Activated CD4-positive, CD25-positive, alpha-beta regulatory T cell treated with anti-CD3 and anti-CD28 coated beads, Interleukin-2, amount 50 U/mL, for 16 hours (primary cell): ENCODE results near the gene PCDH9.

ENCODE experiments used
- DNase-seq: peaks from one replicate; pipeline ENCODE4 v3.0.0-alpha.2; 2020; ENCODE audit warnings: low read depth, low spot score

Gene PCDH9

DNA sequence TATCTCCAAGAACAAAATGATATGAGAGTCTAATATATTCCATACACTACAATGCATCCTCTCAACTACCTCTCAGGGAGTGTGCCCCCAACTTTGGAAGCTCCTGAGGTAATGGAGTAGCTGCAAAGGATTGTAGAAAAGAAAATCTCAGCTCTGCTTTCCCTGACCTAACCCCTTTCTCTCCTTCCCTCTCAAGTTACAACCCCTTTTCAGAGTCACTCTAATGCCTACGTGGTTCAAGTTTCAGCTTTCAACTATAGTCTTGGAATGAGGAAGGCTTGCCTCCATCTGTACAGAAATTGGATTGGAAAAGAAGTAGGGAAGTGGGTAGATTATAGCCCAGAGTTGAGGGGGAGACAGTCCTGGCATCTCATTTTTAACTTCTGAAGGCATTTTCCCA, 256.0 kb downstream of the PCDH9 start:
- DNase-seq: no peak

DNA sequence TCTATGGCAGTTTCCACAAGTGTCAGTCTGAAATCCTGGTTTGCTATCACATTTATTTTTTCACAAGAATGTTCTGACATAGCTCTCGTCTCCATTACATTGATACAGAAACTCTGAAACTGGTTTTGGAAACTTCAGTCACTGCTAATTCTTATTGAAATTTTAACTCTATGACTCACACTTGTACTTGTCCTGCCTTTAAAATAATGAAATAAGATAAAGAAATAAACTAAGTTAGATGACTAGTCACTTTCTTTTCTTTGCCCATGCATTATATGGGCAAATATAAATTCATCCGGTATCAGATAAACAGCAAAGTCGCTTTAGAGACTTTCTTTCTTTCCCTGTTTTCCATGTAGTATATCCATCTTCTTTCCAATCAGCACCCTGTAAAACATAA, 257.5 kb downstream of the PCDH9 start:
- DNase-seq: no peak

DNA sequence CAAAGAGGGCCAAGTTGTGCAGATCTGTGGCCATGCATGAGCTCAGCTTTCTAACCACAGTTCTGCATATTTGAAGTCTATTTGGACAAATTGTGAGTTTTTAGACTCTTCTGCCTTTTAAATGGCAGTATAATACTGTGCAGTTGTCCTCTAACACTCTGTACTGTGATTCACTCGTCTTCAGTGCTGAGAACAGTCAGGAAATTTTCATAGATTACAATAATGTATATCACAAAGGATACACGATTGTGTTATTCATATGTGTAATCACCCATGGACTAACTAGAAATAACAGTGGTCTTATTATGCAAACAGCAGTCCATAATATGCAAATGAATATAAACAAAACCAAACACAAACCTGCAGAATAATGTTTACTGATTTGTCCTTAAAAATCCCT, 259.1 kb downstream of the PCDH9 start:
- DNase-seq: no peak

DNA sequence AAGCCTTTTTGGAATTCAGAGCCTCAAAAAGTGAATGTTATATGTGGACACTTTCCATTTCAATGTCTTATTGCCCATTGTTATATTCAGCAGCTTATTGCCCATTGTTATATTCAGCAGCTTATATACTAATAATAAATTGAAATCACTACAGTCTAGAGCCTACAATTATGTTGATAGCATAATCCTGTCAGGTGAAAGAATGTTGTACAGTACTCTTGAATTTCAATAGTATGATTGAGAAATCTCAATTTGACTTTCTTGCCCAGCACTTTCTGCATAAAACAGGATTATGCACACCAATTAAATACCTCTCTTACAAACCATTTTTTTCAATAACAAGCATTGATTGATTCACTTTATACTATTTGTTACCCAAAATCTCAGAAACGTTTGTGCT, 260.8 kb downstream of the PCDH9 start:
- no peak for DNase-seq

DNA sequence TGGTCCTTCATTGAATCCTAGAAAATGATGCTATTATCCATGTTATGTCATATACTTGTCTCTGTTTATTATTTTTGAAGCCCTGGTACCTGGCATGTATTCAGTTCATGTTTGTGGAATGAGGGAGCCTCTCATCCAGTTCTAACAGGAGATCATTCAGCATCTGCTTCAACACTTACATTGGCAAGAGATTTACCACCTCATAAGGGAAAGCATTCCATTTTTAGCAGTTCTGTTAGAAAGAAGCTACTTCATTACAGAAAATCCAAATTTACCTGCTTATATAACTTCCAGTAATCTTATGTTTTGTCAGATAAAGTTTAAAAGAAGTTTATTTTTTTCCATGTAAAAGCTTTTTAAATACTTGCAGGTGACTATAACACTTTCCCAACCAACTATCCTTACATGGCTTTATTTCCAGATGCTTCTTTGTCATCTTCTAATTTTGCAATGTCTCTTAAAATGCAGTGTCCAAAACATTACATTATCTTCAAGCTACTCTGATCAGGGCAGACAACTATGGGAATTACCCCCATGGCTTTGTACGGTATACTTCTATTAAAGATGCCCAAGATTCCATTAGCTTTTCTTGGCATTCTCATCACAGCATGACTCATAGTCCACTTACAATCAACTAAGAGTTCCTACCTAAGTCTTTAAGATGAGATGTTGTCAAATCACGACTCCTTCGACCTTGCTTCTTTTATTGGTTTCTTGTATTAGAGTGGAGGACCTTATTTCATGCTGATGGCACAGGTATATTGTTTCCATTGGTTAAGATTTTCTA, 262.1 kb downstream of the PCDH9 start:
- no peak for DNase-seq

DNA sequence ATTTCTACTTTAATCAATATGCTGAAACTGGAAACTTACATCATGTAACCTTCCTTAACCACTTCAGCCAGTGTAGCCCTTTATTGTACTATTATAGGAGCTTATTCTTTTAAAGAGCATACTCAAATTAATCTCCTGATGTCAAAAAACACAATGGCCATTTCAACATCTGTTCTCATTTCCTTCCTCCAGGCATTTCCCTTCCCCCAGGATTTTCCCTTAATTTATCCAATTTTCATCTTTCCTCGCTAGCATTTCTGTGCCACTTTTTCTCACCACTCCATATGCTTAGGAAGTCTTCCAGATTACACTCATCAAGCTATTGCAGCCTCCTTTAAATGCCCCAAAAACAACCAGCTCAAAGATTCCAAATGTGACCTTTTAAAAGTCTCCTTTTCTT, 265.0 kb downstream of the PCDH9 start:
- DNase-seq: no peak

DNA sequence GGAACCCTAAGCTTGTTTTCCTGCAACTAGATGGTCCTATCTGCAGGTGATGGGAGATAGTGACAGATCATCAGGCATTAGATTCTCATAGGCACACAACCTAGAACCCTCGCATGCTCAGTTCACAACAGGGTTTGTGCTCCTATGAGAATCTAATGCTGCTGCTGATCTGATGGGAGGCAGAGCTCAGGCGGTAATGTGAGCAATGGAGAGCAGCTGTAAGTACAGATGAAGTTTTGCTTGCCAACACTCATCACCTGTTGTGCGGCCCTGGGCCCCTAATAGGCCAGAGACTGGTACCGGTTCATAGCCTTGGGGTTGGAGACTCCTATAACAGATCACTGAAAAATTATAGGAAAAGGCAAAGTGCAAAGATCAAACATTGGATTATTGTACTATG, 267.2 kb downstream of the PCDH9 start:
- DNase-seq: no peak

DNA sequence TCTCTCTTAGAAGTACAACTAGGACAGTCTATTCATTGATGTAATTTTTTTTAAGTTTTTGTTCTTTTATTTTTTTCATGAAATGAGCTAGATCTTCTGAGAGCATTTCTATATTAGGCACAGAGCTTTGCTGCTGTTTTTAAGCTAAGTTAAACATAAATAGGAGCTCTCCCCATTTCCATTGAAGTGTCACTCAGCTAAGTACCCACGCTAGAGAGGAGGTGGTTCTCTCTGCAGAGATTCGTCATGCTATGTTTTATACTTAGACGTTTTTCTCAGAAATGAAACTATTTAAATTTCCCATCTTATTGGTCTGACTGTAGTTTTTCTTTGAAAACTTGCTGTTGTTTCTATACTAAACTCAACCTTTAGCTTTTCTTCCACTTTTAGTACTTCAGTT, 271.5 kb downstream of the PCDH9 start:
- DNase-seq: no peak

DNA sequence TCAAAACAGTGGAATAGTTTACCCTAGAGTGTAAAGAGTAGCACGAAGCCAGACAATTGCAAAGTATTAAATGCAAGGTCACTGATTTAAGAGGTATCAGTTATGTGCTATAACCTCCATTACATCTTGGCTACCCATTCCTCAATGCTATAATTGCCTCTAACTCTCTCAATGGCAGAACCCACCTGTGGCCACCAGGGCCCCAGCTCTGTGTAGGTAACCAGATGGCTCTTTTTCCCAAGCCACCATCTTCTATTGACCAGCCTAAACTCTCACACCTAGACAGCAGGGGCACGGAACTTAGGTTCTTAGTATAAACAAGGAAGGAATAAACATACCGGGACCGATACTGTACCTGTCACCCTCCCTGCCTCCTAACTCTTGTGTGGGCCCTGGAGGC, 277.6 kb downstream of the PCDH9 start:
- no peak for DNase-seq

DNA sequence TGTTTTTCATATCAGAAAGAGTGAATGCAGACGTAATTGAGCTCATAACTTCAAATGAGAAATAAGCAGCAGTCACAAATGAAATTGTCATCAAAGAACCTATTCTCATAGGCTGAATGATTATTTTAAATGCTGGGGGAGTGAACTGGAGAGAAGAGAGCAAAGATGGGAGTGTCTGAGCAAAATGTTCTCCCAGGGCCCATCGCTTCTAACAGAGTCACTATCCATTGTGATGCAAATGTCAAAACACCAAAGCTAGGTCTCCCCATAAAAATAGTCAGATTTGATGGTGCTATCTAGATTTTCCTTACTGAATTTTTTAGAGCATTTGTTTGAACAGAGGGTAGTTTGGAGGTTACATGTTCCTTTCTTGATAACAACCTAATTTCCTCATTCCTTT, 278.7 kb downstream of the PCDH9 start:
- DNase-seq: no peak

DNA sequence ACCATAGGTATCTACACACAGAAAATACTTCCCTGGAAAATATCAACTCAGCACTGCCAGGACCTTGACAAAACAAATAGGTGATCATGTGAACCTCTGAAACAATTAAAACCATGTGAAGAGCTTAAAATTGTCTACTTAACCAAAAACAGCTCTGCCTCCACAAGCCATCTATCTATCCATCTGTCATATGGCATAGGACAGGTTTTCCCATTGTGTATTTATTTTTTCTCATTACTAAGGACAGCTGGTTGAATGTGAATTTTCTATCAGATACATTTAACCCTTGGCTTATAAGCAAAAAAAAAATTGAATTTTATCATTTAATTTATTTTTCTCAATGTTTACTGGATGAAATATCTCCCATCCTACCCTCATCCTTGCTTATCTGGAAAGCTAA, 279.5 kb downstream of the PCDH9 start:
- DNase-seq: no peak

DNA sequence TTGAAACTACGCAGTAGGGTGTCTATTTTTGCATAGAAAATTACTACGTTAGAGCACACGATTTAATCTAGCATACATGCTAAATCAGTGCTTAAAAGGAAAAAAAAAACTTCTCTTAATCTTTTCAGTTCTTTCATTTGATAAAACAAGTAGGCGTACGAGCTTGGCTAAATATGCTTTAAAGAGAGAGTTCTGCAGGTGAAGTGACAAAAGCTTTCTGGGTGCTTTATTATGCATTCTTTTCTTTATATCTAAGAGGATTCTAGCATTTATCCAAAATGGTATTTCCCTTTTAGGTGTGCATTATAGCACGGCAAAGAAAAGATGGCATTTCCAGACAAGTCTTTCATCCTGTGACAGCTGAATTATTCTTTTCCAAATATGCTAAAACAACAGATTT, 281.2 kb downstream of the PCDH9 start:
- DNase-seq: no peak

DNA sequence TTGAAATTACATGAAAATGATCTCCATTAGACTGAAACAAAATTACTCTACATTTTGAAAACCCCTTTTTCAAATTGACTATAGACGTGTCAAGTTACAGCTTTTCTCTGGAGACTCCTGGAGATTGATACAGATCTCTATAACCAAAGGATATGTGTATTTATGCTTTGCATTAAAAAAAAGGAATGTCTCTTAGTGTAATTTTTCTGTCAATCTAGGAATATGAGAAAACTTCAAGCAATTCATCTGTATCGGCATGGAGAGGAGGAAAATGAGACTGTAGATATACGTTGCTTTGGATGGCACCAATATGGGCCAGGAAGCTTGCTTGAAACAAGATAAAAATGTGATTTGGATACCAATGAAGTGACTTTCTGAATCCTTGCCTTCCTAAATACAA, 286.6 kb downstream of the PCDH9 start:
- no peak for DNase-seq

DNA sequence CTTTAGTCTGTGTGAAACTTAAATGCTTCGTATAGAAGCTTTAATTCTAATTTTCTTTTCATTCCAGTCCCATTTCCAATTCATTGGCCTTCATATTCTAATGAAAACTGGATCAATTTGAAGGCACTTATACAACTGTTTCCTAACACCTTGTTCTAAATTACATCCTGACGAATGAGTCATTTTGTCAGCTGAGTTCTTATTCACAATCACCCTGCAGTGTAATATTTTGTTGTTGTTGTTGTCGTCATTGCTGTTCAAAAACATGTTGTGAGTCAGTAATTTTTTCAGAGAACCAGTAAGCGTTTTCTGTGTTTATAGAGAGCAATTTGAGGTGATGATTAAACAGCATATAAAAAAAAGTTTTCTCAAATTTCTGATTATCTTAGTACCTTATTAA, 290.0 kb downstream of the PCDH9 start:
- DNase-seq: no peak

DNA sequence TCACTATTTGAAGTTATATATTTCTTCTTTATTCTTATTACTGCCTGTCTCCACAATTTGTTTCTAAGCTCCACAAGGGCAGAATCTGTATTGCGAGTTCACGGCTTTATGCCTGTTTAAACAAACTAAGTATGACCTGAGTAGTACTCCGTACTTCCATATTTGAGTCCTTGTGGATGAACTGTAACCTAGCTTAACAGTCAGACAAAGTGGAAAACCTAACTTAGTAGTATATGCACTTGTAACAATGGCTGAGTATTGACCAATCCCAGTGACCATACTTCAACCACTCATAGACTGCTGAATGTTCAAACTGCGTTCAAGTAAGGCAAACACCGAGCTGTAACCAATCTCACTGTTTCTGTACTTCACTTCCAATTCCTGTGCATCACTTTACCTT, 292.7 kb downstream of the PCDH9 start:
- DNase-seq: no peak

DNA sequence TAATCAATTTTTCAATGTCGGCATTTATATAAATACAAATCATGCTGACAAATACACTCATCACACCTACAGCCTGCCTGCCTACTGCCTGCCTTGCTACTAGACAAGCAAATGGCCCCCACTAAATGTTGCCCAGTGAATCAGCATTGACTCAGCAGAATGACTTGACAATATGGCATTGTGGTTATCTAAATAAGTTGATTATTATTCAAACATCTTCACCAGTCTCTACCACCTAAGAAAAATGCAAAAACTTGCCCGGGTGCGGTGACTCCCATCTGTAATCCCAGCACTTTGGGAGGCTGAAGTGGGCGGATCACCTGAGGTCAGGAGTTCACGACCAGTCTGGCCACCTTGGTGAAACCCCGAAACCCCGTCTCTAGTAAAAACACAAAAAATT, 296.1 kb downstream of the PCDH9 start:
- no peak for DNase-seq

DNA sequence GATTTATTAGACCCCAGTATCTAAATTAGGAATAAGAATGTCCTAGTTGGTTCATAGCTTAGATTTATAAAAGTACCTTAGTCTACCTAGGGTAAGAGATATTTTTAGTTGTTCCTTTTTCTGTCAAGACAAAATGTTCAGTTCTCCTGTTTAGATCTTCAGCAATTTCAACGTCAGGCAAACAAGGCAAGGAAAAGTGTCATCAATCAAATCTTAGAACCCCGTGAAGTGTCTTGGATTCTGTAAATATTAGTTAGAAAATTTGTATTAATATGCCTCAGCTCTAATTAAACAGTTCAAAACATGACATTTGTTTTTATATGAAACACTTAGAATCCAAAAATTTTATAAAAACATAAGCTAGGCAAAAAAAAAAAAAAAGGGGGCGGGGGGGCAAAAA, 296.6 kb downstream of the PCDH9 start:
- no peak for DNase-seq

DNA sequence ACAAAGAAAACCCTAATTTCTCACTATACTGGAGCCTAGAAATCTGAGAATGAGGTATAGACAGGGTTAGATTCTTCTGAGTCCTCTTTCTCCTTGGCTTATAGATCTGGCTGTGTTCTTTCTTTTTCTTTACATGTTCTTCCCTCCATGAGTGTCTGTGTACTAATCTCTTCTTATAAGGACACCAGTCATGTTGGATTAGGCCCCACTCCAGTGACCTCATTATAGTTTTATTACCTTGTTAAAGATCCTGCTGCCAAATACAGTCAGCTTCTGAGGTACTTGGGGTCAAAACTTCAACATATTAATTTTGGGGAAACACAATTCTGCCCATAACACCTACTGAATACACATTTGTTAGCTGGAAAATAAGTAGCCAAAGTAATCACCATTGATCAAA, 302.6 kb downstream of the PCDH9 start:
- no peak for DNase-seq

DNA sequence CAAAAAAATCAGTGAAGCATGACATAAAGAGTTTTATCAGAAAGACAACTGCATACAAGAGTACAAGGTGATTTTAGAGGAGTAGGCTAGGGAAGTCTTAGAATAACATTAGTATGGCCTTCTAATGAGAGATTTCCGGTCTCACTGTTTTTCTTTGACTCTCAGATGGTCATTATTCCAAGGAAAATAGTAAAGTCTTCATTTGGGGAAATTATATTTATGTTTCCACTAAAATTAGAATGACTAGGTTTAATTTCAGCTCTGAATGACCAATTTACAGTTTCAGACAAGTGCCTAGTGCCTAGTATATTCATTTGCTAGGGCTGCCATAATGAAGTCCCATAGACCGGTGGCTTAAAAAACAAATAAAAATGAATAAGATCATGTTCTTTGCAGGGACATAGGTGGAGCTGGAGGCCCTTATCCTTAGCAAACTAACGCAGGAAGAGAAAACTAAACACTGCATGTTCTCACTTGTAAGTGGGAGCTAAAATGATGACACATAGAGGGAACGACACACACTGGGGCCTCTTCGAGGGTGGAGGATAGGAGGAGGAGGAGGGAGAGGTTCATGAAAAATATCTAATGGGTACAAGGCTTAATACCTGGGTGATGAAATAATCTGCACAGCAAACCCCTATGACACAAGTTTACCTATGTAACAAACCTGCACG, 303.1 kb downstream of the PCDH9 start:
- DNase-seq: no peak

DNA sequence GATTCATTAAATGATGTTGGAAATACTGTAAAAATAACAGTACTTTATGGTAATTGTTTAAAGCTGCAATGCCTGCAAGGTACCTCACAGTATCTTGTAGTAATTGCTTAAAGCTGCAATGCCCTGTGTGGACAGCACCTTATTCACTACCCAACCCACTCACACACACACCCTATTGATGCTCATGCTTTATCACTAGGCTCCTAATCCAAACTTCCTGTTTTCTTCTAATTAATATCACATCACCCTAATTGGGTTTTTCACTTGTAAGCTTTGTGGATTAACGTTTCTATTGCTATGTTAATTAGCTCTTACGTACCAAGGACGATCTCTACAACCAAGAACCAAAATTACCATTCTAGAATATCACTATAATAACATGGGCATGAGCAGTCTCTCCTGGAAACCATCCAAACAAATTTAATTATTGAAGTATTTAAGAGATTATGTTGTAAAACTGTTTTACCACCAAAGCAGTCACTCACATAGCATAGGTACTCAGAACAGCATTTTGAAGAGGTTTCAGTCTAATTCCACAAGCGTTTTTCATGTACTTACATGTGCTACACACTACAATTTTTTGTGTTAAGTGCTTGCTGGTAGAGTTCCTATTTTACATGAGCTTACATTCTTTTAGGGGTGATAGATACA, 303.8 kb downstream of the PCDH9 start:
- no peak for DNase-seq

DNA sequence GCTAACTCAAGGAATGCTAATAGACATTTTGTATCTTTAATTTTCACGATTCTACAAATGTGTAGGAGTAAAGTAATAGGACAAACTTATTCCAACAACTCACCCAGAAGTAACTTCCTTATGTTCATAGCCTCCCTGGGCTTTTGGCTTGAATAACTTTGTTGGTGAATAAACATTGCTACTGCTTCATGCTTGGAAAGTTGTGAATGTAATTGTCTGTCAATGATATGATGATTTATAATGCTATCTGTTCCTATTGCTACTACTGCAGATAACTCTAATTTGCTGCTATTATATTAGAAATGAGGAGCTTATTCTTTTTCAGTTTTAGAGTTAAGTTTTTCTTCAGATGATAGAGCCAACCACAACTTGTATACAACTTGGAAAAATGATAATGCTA, 307.7 kb downstream of the PCDH9 start:
- no peak for DNase-seq

DNA sequence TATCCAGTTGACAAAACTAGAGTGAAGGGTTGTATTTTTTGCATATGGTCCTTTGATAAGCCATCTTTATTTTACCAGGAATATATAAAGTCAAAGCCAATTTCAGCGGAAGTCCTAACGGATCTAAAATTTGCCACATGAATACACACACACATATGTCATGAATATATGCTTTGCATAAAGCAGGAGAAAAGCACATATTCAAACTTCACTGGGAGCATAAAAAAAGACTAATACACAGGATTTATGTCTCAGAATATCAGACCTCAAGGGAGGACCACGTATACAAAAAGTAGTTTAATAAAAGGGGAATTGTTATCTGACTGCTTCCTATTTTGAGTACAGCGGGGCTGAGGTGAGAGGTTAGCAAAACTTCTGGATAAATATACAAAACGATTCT, 308.7 kb downstream of the PCDH9 start:
- no peak for DNase-seq

DNA sequence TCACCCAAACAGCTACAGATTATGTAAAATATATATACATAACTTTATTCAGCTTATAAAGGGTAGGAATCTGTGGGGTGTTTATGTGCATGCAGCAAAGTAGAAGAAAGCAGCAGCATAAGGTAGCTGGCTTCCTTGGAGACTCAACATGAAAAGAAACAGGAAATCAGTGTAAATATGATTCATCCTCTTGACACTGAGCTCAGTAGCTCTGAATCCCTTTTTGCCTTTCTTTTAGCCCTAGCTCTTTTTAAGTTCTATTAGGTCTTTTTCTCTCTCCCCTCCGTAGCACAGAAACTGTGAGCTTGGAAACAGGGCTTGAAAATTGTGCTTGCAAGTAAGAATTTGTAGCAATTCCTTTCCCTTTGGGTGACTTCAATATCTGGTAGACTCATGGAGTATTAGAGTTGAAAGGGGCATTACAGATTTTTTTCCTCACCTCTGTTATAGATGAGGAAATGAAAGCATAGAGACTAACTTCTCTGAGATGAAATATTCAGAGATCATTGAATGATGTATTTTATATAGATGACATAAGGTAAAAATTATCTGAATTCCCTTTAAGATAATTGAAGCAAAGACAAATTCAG, 314.4 kb downstream of the PCDH9 start:
- DNase-seq: no peak
